G401 (cell line): ENCODE measurements around the gene LCE1D. TPM values are rescaled to one million over a fixed set of nuclear protein-coding genes. Genes with fewer than 3 reads are reported as not detected.

Experiments used
- DNase-seq: peaks from one replicate; pipeline ENCODE4 v3.0.0-alpha.2; 2015; ENCODE audit warnings: low spot score
- in situ Hi-C: cut with HindIII; loops from 2 replicates; pipeline ENCODE4 v1.10.0; 2016; ENCODE audit warnings: low sequenced_read_pairs, mixed read lengths
- total RNA-seq: library from RNA; depleted of rRNA; stranded (reverse); fragments of >200 nt; shearing (Covaris generic); gene quantifications from 2 replicates; pipeline ENCODE4 v1.2.3, GENCODE V29; 2014; rRNA removed

Gene LCE1D
- total RNA-seq, 1 experiment from 2014 or later, result not detected

DNA sequence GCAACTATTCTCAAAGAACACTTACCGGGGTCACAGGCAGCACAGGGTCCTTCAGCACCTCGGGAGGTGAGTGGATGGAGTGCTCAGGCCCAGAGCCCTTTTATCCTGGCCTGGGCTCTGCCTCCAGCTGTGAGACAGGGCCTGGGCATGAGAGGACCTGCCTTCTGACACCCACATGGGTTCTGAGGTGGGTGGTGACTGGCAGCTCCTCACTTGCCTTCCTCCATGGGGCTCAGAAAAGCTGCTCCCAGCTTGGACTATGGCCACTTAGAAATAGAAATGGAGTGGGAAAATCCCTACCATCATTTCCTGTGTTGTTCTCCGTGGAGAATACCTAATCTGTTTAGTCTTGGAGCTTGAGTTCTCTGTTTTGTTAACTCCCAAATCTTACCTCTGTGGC, 10.1 kb downstream of the LCE1D start, which contains the start of gene LCE1C:
TSS of gene LCE1C (minus strand) at position 76 of the 400 bp plus-strand sequence. CDS start 1,173 bp downstream, outside the sequence.
- in situ Hi-C loops, result no loop called here
- DNase-seq, result no peak

DNA sequence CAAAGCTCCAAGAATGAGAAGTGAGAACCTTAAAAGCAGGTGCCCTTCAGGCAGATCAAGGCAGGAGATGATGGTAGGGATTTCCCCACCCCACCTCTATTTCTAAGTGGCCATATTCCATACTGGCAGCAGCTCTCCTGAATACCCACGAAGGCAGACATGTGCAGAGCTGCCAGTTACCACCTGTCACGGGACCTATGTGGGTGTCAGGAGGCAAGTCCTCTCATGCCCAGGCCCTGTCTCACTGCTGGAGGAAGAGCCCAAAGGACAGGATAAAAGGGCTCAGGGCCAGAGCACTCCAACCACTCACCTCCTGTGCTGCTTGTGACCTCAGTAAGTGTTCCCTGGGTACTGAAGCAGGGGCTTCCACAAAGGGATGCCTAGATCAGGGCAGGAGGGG, 14.5 kb downstream of the LCE1D start:
- DNase-seq, result no peak
- in situ Hi-C loops, result no loop called here

- in situ Hi-C loops, result no loop called here
- no peak for DNase-seq
These were observed 15.2 kb downstream of the LCE1D start, which contains the start of gene LCE1B for GRCh38 chr1:152811671-152812070. Gene LCE1B, plus strand, starts transcription at chr1:152811971. Its CDS starts 476 bp downstream, at chr1:152812447.

DNA sequence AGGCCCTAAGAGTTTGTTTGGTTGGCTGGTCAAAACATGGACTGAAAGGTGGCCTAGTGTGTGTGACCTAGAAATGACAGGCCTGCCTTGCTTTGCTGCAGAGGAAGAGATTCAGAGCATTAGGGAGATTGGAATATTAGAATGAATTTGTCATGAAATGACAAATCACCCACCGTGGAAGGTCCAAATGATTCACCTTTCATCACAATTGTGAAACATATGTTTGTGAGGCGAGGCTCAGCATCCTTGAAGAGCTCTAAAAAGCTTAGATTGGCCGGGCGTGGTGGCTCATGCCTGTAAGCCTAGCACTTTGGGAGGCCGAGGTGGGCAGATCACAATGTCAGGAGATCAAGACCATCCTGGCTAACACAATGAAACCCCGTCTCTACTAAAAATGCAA, 20.8 kb downstream of the LCE1D start:
- no peak for DNase-seq
- in situ Hi-C loops, result no loop called here

GRCh38 chr1:152823294-152823693, 26.8 kb downstream of the LCE1D start:
- in situ Hi-C loops, result no loop called here
- DNase-seq, result no peak

DNA sequence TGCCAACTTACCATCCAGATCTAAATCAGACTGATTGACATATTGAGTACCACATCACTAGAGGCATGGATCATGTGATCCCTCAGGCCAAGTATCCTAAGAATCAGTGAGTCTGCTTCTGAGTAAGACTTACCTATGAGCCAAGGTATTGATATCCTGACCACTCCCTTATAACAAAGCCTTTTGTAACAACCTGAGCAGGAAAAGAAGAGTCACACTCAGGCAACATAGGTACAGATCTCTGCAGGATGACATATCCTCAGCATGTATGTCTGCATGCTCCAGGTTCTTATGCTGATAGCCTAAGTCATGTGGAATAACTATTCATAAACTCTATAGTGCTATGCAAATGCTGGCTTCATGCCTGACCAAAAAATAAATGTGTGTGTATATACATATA, 28.4 kb downstream of the LCE1D start:
- DNase-seq, result no peak
- in situ Hi-C loops, result no loop called here

GRCh38 chr1:152827173-152827572, 30.7 kb downstream of the LCE1D start, which contains the start of gene LCE1A:
Gene LCE1A, plus strand, starts transcription at chr1:152827473. Its CDS starts 0 bp downstream, at chr1:152827473.
- DNase-seq, result no peak

GRCh38 chr1:152836870-152837269, 40.3 kb downstream of the LCE1D start:
- no peak for DNase-seq
- in situ Hi-C loops, result no loop called here

More at GRCh38 chr1:152827173-152827572, 30.7 kb downstream of the LCE1D start, which contains the start of gene LCE1A:
- in situ Hi-C loops, result no loop called here

DNA sequence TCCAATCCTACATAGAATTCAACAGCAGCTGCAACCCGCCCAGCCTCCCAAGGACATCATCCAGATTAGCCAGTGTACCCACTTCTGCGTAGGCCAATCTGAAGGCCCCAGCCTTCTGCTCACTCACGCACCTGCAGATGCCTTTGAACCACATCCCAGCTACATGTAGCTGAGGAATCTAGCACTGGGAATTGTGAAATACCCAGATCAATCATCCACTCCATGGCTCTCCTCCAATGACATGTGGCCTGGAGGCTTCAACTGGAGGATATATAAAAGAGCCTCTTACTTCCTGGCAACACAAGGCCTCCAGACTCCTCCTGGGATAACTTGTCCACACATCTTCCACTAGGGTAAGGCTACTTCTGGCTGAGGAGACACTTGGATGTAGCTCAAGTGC, 46.0 kb downstream of the LCE1D start, which contains the start of gene LCE6A:
TSS of gene LCE6A (plus strand) at position 301 of the 400 bp plus-strand sequence. CDS start 665 bp downstream, outside the sequence.
- in situ Hi-C loops, result no loop called here

More for the DNA sequence above, 46.0 kb downstream of the LCE1D start, which contains the start of gene LCE6A:
- DNase-seq, result no peak

Other genes starting within 250 kb of the LCE1D start
- not detected in 2 replicates for gene LCE3E, start 229.9 kb upstream of the LCE1D start, total RNA-seq
- gene LCE3D, start 216.2 kb upstream of the LCE1D start, total RNA-seq, result not detected in 2 replicates
- gene LCE3C, start 196.5 kb upstream of the LCE1D start, total RNA-seq, result not detected in 2 replicates
- not detected in 2 replicates for gene LCE3B, start 182.9 kb upstream of the LCE1D start, total RNA-seq
- gene LCE3A, start 173.6 kb upstream of the LCE1D start, total RNA-seq, result not detected in 2 replicates
- gene LCE2D, start 133.3 kb upstream of the LCE1D start, total RNA-seq, result not detected in 2 replicates
- gene LCE2C, start 121.4 kb upstream of the LCE1D start, total RNA-seq, result not detected in 2 replicates
- gene LCE2B, start 110.6 kb upstream of the LCE1D start, total RNA-seq, result not detected in 2 replicates
- not detected in 2 replicates for gene LCE2A, start 98.4 kb upstream of the LCE1D start, total RNA-seq
- not detected in 2 replicates for gene LCE4A, start 88.6 kb upstream of the LCE1D start, total RNA-seq
- not detected in 2 replicates for gene KPRP, start 38.7 kb upstream of the LCE1D start, total RNA-seq
- not detected in 2 replicates for gene LCE1F, start 21.6 kb upstream of the LCE1D start, total RNA-seq
- not detected in 2 replicates for gene LCE1E, start 10.5 kb upstream of the LCE1D start, total RNA-seq
- gene LCE1C, start 9.9 kb downstream of the LCE1D start, total RNA-seq, result not detected in 2 replicates
- not detected in 2 replicates for gene LCE1B, start 15.2 kb downstream of the LCE1D start, total RNA-seq
- gene LCE1A, start 30.8 kb downstream of the LCE1D start, total RNA-seq, result not detected in 2 replicates
- gene LCE6A, start 46.1 kb downstream of the LCE1D start, total RNA-seq, result not detected in 2 replicates
- not detected in 2 replicates for gene LCE7A, start 63.3 kb downstream of the LCE1D start, total RNA-seq
- gene SMCP, start 81.6 kb downstream of the LCE1D start, total RNA-seq, result not detected in 2 replicates
- gene IVL, start 111.8 kb downstream of the LCE1D start, total RNA-seq, result not detected in 2 replicates
- not detected in 2 replicates for gene SPRR5, start 150.5 kb downstream of the LCE1D start, total RNA-seq
- not detected in 2 replicates for gene SPRR4, start 173.9 kb downstream of the LCE1D start, total RNA-seq
- not detected in 2 replicates for gene SPRR1A, start 187.4 kb downstream of the LCE1D start, total RNA-seq
- not detected in 2 replicates for gene SPRR3, start 205.0 kb downstream of the LCE1D start, total RNA-seq
- not detected in 2 replicates for gene SPRR1B, start 234.5 kb downstream of the LCE1D start, total RNA-seq
- gene SPRR2D, start 244.4 kb downstream of the LCE1D start, total RNA-seq, result not detected in 2 replicates